Iris pigment epithelial cell (primary cell): Measurements from ENCODE around the gene SH3PXD2B.
"Not testable (repeated sequence)": the region's sequence is repeated elsewhere in the genome, so short reads cannot be mapped to it uniquely, and the experiment has no call there.

Experiments
- DNase-seq: peaks from one replicate; pipeline ENCODE4 v3.0.0-alpha.2; 2011; ENCODE audit warnings: low read depth

The SH3PXD2B gene

GRCh38 chr5:172302047-172302710 is 152.1 kb downstream of the SH3PXD2B start:
- DNase-seq: no peak

- DNase-seq: peak; percentile 83
Observed at GRCh38 chr5:172299916-172300439, 154.3 kb downstream of the SH3PXD2B start.

GRCh38 chr5:172294831-172295230 is 159.5 kb downstream of the SH3PXD2B start:
- no peak for DNase-seq

DNA sequence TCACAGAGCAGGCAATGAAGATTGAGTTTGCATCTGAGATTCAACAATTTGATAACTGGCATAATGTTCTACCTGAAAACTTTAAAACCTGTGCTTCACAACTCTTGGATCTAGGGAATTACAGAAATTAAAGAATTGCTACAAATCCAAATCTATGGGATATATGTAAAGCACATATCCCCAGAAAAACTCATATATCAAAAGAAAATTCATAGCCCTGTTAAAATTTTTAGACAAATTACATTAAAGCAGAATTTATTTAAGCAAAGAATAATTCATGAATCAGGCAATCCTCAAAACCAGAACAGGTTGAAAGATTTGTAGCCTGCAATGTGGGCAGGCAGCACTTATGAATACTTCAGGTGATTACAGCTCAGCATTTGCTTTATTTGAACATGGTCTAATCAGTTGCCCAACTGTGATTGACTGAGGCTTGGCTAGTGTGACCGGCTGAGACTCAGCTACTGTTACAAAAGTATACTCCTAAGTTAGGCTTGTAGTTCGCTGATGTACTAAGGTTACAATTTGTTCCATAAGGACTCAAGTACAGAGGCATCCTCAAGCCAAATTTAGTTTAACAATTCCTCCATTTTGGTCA is 160.5 kb downstream of the SH3PXD2B start:
- no peak for DNase-seq

DNA sequence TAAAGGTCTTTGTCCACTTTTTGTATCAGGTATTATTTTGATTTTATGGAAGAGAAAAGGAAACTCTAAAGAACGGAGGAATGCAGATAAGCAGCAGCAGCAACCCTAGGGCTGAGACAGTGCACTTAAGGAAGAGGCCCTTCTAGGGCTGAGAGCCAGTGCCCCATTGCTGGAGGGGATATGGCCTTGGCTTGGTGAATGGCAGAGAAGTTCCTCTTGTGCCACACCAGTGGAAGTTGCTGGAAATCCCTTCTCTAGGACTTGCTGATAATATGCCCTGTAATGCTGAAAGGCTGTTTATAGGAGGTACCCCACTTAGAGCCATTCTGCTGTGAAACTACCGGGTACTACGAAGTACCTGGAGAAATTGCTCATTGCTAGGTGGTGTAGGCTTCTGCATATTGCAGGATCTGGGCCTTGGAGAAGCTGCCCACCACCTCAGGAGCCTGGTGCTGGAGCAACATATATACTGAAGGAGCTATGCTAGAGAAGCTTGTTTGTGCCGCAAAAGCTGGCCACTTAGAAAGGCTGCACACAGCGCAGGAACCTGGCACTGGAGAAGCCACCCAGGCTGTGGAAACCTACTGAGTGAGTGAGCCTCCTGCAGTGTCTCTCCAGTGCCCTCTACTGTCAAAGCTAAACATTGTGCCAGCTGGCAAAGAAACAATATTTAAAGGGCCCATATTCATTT is 161.1 kb downstream of the SH3PXD2B start:
- DNase-seq: peak; percentile 67

GRCh38 chr5:172291837-172292236 is 162.5 kb downstream of the SH3PXD2B start:
- DNase-seq: not testable (repeated sequence)

- no peak for DNase-seq
Observed at GRCh38 chr5:172288465-172288864, 165.9 kb downstream of the SH3PXD2B start.

DNA sequence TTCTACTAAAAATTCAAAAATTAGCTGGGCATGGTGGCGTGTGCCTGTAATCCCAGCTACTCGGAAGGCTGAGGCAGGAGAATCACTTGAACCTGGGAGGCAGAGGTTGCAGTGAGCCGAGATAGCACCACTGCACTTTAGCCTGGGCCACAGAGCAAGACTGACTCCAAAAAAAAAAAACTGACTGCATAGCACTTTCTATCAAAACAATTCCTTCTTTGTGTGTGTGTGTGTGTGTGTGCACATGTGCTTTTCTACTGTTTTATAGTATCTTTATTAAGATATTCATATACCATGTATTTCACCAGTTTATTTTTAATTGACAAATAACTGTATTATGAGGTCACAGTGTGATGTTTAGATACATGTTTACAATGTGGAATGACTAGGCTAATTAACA is 167.2 kb downstream of the SH3PXD2B start:
- not testable (repeated sequence) for DNase-seq

GRCh38 chr5:172285226-172286143 is 168.8 kb downstream of the SH3PXD2B start:
- DNase-seq: no peak

DNA sequence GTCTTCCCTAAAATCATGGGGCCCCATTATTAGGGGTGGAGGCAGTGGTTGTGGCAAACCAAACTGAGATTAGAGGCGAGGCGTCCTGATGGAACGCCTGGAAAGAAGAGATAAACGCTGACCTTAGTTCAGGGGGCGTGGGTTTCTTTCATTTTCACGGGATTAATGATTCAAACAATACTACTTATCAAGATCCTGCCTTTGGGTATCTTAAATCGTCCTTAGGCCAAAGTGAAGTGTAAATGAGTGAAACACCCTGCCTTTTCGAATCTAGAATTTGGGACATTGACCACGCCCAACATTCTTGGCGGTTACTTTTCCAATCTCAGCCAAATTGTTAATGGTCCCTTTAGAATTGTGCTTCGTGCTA is 169.7 kb downstream of the SH3PXD2B start:
- DNase-seq: no peak

DNA sequence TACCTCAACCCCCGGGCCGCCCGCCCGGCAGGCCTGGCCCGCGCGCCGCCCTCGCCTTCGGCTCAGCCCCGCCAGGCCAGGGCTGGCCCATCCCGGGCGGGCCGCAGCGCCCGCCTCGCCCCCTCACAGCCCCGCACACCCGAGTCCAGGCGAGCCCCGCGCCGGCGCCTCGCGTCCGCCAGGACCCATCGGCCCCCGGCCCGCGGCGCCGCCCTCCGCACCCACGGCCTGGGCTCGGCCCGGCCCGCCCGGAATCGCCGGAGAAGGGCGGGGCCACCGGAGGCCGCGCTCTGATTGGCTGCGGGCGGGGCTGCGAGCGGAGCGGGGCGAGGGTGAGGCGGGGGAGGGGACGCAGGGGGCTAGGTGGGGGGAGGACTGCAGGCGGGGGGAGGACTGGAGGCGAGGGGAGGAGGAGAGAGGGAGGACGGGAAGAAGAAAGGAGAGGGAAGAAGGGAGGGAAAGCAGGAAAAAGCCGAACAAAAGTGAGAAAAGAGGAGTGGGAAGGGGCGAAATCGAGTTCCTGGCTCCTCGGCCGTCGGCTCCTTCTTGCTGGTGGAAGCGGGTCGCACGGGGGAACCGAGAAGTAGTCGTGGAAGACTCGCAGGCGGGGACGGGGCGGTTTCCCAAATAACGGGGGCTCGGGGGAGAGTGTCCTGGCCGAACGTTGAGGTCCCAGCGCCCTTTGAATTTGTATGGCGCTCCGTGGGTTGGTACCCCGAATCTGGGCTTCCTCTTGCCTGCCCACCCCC is 170.3 kb downstream of the SH3PXD2B start:
- peak; percentile 65 for DNase-seq

- peak; percentile 78 for DNase-seq
Observed at GRCh38 chr5:172283020-172283861, 171.1 kb downstream of the SH3PXD2B start, which contains the start of gene UBTD2. Gene UBTD2 (minus strand): TSS chr5:172283764. CDS start chr5:172283665, 99 bp downstream.

DNA sequence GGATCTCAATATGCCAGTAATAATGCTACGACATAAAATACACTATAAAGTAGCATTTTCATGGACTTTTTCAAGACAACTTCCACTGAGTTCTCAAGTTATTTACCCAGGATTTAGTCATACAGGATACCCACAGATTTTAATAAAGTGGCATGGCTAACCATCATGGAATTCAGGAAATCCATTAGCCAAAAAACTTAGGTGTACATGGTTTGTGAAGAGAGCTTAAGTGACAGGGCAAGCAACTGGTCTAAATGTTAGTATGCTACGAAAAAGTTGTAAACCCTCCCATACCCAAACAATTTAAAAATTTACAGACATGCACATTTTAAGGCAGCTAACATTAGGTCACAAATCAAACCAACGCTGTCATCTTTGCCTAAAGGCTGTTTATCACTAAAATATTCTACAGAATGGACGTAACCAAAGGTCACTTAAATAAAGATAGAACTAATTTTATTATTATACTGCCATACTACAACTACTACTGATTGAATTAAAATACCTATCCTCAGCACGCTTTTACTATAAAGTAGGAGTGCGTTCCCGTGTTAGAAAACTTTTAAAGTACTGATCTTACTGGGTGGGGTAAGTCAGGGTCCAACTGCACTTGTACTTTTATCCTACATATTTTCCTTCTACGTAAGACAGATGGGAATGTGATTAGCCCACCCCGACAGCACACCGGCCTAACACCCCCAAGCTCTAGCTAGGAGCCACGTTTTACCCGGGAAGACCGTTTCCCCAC is 171.9 kb downstream of the SH3PXD2B start:
- DNase-seq: no peak

DNA sequence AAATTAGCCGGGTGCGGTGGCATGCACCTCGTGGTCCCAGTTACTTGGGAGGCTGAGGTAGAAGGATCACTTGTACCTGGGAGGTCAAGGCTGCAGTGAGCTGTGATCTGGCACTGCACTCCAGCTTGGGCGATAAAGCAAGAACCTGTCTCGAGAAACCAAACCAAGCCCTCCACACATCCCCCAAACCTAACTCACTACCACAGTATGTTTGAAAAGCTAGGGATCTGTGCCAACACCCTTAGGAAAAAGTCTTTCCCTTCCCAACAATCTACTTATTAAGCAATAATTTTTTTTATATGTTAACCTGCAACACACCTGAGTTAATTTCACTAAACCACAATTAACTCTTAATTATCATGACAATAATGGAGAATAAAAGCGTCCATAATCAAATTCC is 173.0 kb downstream of the SH3PXD2B start:
- DNase-seq: no peak

GRCh38 chr5:172280929-172281328 is 173.4 kb downstream of the SH3PXD2B start:
- peak; percentile 79 for DNase-seq

DNA sequence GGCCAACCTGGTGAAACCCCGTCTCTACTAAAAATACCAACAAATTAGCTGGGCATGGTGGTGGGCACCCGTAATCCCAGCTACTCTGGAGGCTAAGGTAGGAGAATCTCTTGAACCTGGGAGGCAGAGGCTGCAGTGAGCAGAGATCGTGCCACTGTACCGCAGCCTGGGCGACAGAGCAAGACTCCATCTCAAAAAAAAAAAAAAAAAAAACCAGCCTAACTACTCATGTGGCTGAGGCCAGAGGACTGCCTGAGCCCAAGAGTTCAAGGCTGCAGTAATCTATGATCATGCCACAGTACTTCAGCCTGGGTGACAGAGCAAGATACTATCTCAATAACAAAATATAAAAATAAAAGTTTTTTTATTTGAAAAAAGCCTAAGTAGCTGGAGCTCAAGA is 174.0 kb downstream of the SH3PXD2B start:
- DNase-seq: no peak

GRCh38 chr5:172278356-172278755 is 176.0 kb downstream of the SH3PXD2B start:
- no peak for DNase-seq

DNA sequence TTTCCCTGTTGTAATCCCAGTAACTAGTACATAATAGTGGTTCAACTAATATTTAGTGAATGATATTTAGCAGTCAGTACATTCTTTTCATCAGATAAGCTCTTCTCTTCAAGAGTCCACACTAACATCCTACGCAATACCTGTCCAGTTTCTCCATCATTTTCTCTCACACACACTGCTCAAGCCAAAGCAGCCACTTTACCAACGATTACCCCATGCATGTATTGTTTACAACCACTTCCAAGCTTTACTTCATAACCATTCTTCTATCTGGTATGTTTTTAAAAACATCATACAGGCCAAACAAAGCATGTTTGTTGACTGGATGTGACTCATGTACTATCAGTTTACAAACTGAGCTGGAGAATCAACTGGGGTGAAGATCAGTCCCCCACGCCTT is 178.1 kb downstream of the SH3PXD2B start:
- DNase-seq: peak; percentile 64
